GM18873 (cell line): ENCODE data around the gene TSPAN3.

Source experiments
- ATAC-seq: cut with Tn5 transposase; IDR thresholded peaks from one replicate; pipeline ENCODE4 v1.9.1; 2021; ENCODE audit warnings: mild to moderate bottlenecking, moderate library complexity, moderate number of reproducible peaks; ENCODE audit not compliant: unreplicated experiment, low FRiP score

The TSPAN3 gene

DNA sequence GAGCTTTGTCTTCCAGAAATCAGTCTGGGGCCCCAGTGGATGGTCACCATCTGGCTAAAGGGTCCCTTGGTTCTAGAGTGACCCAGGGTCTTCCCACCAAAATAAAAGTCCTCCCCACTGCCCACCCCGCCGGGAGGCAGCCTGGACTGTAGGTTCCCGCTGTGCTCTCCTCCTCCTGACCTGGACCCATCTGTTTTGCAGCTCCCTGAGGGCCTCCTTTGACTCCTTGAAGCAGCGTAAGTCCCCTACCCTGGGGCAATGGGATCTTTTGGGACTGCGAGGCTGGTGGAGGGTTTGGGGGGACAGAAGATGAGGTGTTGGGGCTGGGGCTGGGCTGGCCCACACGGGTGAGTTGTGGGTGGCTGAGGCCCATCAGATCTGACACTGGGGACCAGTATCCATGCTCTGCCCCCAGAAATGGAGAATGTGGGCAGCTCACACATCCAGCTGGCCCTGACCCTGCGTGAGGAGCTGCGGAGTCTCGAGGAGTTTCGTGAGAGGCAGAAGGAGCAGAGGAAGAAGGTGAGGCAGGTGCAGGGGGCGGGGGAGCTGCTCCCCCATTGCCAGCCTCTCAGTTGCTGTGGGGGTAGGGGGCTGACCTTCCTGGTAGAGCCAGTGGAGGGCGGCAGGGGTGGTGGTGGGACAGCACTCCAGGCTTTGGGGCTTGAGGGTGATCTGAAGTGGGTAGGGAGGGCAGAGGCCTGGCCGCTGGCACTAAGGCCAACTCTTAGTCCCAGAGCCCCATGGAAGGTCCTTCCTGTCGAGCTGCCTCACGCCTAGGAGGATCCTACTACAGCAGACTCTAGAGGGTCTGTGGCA is 45.6 kb downstream of the TSPAN3 start:
- ATAC-seq, result no peak

DNA sequence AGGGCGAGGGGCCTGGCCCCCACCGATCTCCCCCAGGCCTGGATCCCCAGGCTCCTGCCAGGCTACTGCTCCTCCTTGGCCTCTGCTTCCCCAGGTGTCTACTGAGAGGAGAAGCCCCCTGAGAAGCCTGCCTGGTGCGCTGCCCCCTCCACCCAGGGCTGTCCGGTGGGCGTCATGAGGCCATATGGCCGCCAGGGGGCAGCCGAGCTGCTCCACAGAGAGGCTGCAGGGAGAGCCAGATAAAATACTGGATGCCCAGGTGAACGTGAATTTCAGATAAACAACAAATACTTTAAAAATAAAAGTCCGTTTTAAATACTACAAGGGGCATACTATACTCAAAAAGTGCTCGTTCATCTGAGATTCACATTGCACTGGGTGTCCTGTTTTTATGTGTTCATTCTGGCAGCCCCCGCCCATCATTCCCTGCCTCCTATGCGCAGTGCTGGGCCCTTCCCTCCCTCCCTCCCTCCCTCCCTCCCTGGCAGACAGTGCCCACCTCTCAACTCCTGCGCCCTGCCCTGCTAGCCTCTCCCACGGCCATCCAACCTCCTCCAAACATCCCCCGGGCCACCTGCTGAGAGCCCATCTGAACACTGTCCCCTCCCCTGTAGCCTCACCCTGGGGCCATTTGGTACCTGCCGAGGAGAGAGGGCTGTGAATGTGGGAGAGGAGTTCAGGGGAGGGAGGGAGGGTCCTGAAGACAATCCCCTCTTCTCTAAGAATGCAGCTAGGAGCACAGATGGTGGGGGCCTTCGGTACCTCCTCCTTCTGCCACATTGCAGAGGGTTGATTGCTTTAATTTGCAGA is 46.4 kb downstream of the TSPAN3 start:
- ATAC-seq, result no peak

DNA sequence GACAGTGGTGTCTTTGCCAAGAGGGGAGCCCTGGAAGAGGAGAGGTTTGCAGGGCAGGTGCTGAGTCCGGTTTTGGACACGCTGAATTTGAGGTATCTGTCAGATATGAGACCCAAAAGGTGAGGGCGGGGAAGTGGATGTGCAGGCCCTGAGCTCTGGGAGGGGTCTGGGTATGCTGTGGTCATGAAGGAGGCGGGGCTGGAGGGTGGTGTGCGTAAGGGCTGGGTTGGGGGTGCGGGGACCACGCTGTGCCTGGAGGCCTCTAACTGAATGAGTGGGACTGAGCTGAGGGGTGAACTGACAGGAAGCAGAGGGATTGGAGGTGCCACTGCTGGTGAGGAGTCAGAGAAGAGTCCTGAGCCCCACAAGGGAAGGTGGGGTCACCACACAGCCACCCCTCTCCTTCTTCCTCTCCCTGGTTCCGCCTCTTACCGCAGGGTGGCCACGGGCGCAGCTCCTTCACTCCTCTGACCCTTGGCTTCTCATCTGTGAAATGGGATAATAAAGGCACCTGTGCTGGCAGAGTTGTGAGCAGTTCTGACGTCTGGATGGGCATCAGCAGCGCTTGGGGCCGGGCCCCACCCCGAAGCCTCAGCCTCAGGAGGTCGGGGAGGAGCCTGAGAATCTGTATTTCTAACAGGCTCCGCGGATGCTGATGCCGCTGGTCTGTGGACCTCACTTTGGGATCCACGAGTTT is 47.2 kb downstream of the TSPAN3 start:
- no peak for ATAC-seq

DNA sequence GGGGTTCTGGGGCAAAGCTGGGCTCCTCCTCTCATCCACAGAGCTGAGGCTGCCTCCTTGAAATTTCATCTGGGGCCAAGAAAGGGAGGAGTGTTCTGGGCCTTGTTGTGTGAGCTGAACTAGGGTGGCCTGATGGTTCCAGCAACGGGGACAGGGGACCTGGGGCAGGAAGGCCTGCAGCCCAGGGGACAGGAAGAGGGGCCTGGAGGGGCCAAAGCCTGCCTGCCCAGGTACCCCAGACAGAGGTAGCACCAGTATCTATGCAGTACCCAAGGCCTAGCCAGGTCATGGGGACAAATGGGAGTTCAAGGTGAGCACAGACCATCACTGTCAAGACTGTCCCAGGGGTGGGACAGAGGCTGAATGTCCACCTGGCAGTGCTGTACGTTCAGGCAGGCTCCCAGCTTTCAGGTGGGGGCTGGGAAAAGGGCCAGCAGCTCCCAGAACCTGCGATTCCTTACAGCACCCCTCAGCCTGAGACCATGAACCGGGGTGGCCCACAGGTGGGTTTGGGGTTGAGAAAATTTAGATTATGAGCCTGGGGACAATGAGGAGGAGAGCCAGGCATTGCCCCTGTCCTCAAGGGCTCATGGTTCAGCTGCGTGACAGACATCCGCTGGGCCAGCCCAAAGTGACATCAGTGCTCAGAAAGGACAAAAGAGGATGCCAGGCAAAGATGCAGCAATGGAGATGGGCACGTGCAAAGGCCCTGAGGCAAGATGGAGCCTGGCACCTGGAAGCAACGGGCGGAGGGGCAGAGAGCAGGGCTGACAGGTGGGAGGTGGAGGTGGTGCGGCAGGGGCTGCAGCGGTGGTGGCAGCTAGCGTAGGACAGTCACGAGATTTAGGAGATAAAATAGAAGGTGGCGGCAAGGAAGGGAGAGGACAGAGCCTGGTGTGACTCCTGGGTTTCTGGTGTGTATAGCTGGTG is 48.0 kb downstream of the TSPAN3 start:
- no peak for ATAC-seq

DNA sequence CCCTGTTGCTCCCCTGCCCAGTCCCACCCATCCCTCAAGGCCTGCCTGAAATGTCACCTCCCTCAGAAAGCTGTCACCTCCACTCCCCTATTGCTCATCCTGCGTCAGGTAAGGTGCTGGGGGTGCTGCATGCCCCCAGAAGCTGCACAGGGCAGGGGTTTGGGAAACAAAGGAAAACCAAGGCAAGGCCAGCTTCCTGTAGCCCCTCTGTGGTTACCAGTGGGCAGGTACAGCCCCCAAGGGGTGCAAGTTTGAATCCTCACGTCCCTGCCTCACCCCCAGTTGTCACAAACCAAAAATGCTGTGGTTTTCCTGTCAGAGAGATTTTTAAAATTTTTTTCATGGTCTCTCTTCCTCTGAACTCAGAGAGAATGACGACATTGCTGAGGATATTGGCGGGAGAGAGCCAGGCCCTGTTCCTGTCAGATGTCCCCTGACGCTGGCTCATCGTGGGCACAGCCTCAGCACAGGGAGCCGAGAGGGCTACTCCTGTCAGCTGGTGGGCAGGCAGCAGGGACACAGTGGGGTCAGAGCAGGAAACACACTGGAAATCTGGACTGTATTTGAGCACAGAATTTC is 49.0 kb downstream of the TSPAN3 start:
- ATAC-seq, result no peak

DNA sequence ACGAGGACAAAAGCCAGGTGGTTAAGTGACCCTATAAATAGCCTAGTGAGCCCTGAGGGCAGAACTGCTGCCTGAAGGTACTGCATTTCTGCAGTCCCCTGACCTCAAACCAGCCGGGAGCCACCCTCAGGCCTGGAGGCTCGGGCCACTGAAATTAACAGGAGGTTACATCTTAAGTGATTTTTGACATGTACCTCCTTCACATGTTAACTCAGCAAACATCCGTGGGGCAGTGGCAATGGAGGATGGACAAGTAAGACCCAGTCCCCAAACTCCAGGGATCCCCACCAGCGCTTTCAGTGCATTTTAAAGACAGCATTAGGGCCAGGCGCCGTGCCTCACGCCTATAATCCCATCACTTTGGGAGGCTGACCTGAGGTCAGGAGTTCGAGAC is 49.8 kb downstream of the TSPAN3 start:
- no peak for ATAC-seq

DNA sequence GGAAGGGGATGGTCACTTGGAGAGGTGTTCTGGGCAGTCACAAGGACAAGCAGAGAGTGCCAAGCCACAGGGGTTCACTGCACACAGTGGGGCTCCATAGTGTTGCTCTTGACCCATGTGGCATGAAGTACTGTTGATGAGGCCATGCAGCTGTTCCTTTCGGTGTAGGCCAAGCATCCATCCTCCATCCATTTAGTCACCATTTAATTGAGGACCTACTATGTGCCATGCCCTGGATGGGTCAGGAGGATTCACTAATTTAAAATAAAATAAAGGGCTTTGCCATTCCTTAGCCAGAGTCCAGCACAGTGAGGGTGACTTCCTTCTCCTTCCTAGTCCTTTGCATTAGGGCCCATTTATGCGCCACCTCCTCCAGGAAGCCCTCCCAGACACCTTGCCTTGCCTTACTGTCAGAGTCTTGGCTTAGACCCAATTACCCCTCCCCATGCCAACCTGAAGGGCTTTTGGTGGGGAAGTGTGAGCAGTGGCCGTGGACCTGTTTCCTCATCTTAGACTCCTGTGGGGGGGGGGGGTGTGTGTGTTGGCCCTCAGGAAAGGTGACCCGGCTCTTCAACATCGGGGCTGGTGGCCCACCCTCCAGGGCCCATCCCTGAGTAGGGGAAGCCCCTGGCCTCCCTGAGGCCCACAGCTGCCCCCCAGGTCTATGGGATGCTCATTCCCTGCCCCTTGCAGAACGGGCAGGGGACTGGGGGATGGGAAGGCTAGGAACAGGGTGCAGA is 50.4 kb downstream of the TSPAN3 start:
- ATAC-seq, result no peak

DNA sequence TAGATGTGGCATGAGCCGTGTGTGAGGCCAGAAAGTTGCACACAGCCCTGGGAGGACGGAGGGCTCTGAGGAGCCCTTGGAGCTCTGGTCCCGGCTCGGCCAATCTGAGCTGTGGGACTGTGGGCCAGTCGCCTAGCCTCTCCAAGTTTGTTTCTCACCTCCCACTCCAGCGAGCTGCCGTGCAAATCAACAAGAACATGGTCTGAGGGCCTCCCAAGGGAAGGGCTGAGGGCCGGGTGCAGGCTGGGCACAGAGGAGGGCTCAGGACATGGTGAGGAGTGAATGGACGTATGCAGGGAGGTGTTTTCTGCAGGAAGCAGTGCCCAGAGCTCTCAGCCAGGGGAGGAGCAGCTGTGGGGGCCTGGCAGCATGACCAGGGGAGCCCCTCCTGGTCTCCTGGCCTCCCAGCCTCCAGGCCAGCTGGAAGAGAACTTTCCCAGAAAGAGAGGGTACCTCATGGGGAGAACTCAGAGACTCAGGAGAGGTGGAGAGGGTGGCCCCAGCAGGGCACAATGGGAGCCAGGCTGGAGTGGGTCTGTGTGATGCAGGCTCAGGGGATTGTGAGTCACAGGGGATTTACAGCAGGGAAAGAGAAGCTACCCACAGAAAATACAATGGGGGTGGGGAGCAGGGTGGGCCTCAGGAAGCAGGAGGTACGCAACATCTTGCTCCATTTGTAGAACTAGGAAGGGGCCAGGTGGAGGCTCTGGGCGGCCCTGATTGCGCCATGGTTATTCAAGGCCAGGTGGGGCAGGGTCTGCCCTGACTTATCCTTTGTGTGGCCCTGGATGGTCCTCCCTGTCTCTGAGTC is 51.2 kb downstream of the TSPAN3 start:
- no peak for ATAC-seq

DNA sequence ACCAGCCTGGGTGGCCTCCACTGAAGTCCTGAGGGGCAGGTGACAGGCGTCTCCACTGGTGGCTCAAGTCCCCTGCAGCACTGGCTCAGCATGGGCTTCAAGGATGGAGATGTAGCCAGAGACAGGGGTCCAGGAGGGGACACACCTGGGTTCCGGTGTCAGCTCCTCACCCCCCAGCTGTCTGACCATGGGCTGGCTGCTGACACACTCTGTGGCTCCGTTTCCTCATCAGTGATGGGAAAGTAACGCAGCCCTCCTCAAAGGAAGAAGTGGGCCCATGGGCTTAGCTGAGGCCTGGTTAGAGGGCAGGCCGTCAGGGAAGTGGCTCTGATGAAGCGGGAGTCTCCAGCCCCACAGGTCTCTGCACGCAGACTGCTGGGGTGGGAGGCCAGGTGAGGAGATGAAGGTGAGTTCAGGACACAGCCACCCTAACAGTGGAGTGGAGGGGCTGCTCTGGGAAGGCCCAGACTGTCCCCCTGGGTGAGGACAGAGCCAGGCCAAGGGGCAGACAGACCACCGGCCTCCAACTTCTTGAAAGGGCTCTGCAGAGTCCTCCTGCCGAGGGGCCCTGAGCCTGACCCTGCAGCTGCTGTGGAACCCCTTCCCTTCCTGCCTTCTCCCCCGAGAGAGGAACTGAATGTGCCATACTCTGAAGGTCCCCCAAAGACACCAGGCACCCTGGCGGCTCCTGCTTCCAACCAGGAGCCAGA is 52.0 kb downstream of the TSPAN3 start:
- ATAC-seq, result no peak

DNA sequence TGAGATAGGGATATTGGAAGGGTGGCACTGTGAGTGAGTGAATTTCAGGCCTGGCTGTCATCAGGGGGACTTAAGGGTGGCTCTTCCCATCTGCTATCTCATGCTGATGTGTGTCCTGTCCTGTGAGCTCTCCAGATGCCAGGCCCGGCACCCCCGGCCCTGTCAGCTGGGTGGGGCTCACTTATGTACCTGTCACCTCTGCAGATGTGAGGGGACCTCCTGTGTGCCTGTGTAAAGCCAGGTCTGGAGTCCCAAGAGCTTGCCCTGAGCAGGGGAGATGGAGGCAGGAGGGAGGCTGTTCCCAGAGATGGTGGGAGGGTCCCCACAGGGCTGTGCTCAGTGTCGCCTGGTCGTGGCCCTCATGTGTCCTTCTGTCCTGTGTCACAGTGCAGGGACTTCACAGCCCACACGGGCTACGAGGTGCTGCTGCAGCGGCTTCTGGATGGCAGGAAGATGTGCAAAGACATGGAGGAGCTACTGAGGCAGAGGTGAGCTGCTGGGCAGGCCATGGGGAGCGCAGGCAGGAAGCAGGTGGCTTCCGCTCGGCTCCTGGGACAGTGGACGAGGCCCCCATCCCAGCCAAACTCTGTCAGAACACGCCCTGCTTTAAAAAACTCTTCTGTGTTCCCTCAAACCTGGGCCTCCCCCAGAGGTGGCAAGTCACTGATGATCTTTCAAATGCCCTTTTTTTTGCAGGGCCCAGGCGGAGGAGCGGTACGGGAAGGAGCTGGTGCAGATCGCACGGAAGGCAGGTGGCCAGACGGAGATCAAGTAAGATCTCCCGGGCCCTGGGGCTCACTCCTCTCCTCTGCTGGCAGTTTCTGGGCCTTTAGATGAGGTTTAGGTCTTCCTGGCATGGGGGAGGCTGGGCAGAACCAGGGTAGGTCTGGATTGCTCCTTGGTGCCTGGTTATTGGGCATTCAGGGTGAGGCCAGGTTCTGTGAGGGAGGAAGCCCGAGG is 52.9 kb downstream of the TSPAN3 start:
- no peak for ATAC-seq

DNA sequence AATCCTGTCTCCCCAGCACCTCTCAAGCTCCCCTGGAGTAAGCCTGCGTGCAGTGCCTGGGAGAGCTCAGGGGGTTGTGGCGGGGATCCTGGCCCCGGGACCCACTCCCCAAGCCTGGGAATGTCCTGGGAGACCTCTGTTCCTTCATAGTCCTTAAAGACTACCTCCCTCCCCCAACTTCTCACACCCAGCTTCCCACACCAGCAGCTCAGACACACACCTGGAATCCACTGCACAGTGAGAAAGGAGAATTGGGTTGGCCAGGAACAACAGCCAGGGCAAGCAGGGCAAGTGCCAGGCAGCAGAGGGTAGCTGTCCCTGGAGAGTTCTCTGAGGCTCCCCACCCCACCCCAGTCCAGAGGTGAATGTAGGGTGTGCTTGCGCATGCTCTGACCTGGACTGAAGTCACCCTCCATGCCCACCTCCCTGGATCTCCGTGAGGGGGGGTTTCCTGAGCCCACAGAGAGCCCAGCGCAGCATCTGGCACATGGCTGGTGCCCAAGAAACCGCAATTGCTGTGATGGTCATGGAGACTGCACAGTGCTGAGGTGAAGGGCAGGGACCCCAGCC is 53.7 kb downstream of the TSPAN3 start:
- ATAC-seq, result no peak

DNA sequence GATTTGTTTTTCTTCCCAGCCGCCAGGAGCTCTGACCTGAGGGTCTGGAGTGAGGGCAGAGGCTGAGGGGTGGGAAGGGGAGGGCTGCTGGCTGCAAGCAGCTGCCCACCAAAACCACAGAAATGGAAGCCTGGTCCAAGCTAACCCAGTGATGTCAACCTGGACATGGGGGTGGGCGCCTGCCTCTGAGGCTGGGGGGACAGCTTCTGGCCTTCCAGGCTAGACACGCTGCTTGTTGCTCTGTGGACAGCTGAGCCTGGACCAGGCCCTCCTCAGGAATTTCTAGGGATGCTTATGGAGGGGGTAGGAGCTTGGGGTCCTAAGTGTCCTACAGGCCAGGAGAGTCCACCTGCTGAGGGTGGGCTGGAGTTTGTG is 54.6 kb downstream of the TSPAN3 start:
- ATAC-seq, result no peak

DNA sequence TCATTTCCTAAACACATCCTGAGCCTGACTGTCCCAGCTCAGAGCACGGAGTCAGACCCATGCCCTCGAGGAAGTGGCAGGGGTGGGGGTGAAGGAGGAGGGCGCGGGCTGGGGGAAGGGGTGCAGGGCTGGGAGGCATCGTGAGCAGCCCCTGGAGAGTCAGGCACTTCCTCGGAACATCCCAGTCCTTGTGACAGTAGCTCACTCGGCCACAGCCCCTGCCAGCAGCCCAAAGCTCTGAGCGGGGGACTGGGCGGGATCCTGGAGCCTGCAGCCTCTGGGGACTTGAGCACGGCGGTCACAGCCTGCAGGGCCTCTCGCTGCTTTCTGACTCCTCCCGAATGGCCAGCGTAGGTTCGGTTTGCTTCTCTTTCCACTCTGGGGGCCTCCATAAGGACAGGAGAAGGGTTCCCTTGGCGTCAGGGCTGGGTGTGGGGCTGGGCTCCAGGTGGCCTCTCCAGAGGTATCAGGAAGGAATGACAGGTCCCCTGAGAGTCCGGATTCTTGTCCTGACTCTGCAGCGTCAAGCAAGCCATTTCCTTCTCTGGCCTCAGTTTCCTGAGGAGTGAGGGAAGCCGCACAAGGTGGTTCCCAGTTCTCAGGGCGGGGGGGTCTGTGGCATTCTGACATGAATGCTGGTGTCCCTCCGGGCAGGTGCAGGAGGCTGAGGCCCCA is 55.1 kb downstream of the TSPAN3 start:
- no peak for ATAC-seq

DNA sequence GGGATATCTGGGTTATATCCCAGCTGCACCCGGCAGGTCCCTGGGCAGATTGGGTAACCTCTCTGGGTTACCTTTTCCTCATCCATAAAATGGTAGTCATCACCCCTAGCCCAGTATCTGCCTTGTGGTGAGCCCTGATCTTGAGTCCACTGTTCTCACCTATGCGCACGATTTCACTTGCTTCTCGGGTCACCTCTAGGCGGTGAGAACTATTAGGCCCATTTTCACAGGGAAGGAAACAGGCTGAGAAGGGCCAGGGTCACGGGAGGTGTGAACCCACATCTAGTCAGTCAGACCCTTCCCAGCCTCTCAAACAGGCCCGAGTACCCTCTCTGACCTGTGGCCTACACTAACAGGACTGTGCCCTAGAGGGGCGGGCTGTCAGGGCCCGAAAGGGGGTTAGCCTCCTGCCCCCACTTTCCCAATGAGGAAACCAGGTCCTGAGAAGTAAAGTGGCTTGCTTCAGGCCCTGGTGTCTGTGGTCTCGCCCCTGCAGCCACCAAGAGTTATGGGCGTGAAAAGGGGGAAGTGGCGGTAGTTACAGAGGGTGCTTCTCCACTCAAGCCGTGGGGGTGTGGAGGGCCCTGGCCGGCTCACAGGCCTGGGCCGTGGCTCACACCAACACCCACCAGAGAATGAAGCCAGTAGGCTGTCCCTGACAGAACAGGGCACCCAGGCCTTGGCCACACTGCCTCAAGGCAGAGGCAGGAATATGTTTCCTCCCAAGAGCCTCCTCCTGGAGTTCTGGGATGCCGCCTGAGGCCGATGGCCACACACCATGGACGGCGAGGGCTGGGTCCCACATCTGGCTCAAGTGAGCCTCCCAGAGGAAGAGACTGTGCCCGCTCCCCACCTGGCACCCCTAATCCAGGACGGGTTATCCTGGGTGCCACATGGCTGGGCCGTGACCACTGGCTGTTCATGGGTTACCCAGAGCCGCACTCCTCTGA is 56.5 kb downstream of the TSPAN3 start:
- no peak for ATAC-seq

DNA sequence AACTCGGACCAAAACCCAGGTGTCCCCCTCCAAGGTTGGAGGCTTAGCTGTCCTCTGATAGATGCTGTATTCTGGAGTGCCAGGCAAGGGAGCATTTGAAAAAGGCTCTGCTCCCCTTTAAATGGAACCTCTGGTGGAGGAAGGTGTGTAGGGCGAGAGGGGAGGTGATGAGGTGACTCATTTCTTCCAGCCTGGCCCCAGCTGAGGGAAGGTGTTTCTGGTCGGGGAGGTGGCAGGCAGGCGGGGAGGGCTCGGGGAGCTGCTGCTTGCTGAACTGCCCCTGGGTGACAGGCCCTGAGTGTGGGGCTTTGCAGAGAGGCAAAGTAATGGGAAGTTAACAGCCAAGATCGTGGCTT is 57.2 kb downstream of the TSPAN3 start:
- ATAC-seq, result no peak
